Activated CD4-positive, alpha-beta T cell treated with anti-CD3 and anti-CD28 coated beads, Interleukin-2, amount 50 U/mL, for 1 hour (primary cell): Measurements from ENCODE around the gene PLEKHS1.
"Not testable (repeated sequence)": the region's sequence is repeated elsewhere in the genome, so short reads cannot be mapped to it uniquely, and the experiment has no call there.

Source experiments
- DNase-seq: peaks from one replicate; pipeline ENCODE4 v3.0.0-alpha.2; 2020

Gene PLEKHS1

DNA sequence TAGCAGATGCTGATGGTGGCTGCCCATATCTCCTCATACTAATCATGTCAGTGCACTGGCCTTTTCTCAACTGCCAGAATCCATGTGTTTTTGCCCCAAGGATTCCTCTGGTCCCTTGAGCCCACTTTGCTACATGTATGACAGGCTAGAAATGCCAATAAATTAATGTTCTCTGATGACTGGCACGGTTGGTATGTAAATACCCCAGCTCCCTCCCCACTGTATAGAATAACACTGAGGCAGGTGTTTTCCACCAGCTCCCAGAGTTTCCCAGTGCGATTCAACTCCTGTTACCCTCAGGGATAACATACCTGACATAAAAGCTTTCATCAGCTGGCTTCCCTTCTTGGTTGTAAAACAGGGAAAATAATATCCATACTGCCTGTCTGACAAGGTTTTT is 9.0 kb upstream of the PLEKHS1 start:
- no peak for DNase-seq

DNA sequence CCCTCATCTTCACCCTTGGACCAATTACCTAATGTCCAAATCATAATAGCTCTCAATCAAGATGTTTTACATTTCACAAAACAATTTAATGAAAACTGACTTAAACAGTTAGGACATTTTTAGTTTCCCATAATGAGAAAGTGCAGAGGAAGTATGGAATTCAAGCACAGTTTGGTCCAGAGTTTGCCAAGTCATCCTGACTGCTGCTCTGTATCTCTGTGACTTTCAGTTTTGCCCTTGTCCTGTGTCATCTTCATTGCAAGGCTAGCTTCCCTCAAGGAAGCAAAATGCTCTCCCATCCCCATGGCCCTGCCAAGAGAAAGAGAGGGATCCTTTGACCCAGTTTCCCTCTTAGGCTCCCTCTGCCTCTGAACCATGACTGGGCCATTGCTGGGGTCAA is 7.9 kb upstream of the PLEKHS1 start:
- DNase-seq, result no peak

DNA sequence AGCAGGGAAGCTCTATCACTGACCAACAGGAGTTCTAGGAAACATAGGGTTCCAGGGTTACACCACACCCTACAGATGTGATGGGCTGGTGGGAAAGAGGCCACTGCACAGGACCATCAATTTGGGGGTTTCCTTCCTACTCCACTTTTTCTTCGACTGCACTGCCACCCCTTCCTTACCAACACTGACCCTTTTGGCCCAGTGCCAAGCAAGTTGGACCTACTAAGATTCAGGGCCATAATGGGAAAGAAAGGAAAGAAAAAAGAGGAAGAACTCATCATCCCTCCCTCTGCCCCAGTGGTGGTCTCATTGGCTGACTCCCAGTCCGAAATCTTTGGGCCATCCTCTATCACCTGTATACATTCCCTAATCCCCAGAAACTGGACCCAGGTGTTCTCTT is 6.1 kb upstream of the PLEKHS1 start:
- no peak for DNase-seq

DNA sequence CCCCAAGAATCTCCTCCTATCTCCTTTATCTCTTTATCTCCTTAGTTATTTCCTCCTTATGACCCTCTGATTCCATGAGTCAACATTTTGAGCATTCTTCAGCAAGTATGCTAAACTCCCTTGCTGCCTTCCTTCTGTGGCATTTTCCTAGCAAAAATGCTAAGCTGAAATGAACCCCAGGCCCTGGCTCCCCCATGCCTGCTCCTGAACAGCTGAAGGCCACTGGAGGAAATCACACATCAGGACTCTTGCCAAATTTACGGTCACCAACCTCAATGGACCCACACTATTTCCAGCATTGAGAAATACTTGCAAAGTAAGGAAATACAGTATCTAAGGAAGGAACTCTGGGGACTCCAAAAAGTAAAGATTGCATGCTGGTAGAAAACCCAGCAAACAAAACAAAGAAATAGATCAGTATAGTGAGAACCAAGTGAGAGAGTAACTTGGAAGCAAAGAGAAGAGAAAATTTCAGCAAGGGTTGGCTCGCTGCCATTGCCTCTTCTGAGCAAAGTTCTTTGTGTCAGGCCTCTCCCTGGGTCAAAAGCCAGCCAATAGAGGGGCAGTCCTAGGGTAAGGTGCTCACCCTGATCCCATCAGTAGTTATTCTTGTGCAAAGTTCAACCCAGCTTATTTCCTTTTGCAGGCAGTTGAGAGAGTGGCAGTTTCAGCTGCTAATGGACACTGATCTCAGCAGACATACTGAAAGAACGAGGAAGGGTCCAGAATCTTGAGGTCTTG is 5.1 kb upstream of the PLEKHS1 start:
- DNase-seq, result no peak

DNA sequence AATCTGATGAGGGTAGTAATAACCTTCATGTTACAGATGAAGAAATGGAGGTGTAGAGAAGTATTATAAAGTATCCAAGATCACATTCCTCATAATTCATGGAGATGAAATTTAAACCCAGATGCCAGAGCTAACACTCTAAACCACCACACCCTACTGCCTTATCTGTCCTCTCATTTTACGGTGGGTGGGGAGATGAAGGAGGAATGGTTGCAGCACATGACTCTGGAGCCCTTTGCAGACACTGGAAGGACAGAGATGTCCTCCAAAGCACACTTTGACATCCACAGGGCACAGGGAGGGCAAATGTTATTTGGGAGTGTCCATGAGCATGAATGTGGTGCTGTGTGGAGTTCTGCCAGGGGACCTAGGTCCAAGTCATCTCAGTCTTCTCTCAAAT is 1.1 kb downstream of the PLEKHS1 start:
- no peak for DNase-seq

DNA sequence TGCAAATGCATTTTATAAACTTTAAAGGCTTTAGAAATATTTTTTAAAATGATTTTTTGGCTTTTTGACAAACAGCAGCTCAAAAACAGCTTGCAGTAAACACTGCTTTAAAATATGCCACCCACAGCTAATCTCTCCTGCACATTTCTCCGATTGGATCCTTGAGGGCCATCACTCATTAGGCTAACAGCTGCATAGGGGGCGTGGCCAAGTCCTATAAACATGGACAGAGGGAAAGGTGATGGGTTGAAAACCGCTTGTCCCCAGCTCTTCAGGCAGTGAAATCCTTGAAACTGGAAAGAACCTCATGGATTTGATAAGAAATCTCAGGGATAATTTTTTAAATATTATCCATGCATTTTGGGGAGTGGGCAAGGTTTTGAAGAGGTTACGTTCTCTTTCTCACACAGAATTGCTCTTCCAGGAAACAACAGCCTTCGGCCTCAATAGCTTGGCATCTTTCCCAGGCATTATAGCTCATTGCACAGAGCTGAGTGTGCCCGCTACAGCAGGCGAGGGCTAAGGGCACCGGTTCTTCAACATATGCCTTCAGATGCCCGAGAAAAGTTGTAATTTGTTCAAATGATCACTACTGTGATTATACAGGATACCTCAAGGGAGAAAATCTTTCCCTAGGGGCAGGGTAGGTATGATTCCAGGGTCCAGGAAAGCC is 1.7 kb downstream of the PLEKHS1 start:
- no peak for DNase-seq

DNA sequence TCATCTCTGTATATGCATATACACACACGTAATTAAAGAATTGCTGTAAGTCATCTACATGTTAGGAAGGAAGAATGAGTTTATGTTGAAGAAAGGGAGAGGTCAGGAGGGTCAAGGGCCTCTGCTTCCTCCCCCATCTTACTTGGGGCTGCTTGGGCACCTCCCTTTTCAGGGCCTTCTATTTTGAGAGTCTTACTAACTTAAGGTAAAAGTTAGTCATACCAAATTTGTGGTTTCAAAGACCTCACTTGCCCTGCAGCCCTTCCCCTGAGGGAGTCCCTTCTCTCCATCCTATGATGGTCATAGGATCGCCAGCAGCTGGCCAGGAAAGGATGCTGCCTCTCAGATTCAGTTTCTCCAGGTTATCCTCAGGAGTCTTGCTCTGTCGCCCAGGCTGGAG is 2.6 kb downstream of the PLEKHS1 start:
- no peak for DNase-seq

DNA sequence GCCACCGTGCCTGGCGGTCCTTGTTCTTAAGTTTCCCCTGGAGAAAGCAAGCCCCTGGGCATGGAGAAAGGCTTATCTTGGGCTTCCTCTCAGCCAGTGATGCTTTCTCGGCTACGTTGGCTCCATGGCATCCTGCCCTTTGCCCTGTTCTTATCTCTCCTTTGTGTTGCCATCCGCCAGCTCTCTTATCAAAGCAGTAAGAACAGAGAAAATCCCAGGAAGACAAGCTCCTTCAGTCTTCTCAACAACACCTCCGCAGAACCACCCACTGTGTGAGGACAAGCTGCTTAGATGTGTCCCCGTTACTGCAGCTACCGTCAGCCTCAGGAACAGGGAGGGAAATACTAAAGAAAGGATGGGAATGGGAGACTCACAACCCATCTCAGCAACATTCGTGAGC is 3.3 kb downstream of the PLEKHS1 start:
- DNase-seq, result no peak

DNA sequence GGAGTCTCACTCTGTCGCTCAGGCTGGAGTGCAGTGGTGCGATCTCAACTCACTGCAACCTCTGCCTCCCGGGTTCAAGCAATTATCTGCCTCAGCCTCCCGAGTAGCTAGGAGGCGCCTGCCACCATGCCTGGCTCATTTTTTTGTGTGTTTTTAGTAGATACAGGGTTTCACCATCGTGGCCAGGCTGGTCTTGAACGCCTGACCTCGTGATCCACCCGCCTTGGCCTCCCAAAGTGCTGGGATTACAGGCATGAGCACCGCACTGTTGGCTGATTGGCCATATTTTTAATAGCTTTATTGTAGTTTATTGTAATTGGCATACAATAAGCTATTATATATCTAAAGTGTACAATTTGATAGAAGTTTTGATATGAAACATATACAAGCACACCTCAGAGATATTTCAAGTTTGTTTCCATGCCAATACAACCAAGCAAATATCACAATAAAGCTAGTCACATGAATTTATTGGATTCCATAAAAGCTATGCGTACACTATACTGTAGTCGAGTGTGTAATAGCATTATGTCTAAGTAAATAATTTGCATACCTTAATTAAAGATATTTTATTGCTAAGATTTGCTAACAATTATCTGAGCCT is 5.6 kb downstream of the PLEKHS1 start:
- DNase-seq, result no peak

DNA sequence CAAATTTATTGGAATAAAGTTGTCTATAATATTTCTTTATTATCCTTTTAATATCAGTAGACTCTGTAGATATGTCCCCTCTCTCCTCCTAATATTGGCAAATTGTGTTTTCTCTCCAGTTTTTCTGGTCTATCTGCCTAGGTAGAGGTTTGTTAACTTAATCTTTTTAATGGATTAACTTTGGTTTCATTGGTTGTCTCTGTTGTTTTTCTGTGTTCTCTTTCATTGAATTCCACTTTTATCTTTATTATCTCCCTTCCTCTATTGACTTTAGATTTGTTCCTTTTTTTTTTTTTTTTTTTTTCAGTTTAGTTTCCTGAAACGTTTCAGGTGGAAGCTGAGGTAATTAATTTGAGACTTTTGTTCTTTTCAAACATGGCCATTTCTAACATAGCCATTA is 10.6 kb downstream of the PLEKHS1 start:
- no peak for DNase-seq

DNA sequence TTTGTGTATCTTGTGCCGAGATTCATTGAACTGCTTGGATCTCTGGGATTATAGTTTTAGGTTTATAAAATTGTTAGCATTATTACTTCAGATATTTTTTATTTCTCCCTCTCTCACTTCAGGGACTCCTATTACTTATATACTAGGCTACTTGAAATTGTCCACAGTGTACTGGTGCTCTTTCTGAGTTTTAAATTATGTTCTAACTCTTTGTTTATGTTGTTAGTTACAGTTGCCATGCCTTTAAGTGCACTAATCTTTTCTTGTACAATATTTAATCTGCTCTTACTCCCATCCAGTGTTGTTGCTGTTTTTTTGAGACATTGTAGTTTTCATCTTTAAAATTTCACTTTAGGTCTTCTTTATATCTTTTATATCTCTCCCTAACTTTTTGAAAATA is 13.1 kb downstream of the PLEKHS1 start:
- DNase-seq, result no peak

DNA sequence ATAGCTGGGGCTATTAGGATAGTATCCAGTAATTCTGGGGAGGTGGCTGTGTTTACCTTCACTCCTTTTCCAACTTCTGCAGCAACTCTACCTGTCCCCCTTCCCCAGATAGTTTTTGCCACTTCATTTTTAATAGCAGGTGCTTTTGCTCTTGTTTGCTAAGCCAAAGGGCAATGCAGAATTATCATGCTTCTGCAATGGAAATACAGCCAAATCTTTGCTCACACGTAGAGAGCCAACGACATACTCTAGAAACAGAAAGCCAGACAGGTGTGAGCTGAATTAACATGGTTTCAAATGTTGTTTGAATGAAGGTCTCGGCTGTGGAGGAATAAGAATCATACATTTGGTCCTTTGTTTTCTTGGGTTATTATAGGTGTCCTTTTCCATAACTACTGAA is 14.4 kb downstream of the PLEKHS1 start:
- DNase-seq, result no peak

DNA sequence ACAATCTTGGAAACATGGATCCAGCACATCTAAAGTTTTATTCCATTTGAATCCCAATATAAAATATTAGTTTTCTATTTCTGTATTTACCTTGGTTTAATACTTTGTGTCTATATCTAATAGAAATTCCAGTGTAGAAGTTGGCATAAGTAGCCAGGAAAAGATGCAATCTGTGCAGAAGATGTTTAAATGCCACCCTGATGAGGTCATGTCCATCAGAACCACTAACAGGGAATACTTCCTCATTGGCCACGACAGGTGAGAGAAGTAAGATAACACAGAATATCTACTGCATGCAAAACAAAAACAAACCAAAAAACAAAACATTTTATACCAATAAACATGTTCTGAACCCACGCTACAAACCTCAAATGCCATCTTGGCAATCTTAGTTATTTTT is 15.7 kb downstream of the PLEKHS1 start:
- DNase-seq, result no peak

DNA sequence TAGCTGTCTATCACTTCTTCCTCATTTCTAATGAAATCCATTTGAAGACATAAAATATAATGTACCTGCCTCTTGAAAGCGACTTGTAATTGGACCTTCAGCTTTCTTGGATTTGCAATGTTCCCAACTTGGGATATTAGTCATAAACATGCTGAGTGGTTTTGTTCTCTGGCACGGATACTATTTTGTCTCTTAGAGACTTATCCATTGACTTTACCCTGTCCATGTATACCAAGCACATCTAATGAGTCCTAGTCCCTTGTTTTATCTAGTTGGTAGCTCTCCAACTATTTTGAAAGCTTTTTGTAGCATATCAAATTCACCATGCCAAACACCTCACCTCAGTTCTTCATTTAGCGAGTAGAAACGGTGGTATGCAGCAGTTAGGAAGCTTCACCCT is 18.9 kb downstream of the PLEKHS1 start:
- no peak for DNase-seq

DNA sequence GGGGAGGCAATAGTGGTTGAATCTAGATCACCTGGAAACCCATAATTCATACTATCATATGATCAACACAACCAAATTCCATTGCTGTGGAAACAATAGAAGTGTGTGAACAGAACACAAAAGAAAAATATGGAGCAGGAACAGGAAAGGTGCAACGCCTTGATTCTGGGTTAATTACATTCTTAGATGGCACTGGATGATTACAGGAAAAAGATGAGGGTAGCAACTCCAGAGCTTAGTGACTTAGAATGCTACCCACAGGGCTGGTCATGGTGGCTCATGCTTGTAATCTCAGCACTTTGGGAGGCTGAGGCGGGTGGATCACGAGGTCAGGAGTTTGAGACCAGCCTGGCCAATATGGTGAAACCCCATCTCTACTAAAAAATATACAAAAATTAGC is 19.6 kb downstream of the PLEKHS1 start:
- not testable (repeated sequence) for DNase-seq

DNA sequence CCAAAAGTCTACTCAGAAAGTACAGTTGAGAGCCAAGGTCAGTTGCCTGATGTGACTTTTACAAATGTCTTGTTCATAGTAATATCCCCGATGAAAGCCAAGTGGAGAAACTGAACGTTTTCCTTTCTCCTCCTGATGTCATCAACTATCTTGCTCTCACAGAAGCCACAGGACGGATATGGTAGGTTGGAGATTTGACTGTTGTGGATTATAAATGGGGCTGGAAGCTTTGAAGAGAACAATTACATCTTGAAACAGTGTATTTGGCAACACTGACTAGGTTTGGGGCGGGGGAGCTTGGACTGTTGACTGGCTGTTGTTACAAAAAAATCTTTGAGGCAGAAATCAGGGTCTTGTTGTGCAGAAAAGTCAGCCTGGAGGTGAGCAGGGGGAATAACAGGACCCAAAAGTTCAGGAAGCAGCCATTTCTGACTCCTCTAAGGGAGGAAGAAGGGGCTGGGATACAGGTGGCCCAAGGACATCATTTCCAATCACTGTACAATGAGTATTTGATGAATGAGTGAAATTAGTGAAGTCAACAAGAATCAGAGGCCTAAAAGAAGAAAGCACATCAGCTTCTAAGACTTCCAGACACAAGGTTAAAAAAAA is 24.3 kb downstream of the PLEKHS1 start:
- DNase-seq, result no peak

DNA sequence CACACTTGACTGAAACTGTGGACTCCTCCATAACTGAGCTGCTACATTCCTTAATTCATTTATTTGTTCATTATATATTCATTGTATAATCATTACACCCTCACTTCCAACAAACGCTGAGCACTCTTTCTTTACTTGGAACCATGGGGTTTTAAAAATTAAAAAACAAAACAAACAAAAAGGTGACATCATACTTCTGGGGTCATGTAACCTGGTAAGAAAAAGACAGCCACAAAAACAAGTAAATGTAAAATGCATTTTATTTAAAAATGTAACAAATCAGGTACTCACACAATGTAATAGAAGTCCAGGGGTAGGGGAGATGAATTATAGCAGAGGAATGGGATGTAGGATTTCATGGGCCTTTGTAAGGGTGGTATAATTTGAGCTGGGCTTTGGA is 25.1 kb downstream of the PLEKHS1 start:
- no peak for DNase-seq

DNA sequence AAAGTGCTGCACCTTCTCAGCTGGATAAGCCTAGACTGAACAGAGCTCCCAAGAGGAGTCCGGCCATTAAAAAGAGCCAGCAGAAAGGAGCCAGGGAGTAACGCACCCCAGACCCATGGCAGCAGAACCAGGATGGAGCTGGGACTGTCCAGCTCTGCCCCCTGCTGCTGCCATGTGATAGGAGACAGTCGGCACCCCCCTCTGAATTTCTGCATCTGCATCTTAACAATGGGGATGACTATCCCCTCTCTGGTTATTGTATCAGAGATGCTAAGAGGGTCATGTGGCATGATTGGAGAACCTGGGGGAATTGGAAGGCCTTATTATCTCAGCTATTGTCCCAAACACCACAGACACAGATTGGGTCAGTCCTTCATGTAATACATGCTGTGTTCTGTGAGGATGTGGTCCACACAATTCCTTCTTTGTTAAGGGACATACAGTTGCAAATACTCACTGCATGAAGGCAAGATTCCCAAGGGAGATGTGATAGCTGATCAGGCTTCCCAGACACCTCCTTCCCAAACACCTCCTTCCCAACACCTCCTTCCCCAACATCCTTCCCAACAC is 29.3 kb downstream of the PLEKHS1 start:
- no peak for DNase-seq

DNA sequence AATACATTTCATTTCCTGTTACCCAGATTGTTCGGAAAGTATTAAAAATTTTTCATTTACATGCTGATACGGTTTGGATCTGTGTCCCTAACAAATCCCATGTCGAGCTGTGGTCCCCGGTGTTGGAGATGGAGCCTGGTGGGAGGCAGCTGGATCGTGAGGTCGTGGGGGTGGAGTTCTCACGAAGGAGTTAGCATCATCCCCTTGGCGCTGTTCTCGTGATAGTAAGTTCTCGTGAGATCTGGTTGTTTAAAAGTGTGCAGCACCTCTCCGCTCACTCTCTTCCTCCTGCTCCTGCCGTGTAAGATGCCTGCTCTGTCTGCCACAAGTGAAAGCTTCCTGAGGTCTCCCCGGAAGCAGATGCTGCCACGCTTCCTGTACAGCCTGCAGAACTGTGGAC is 30.9 kb downstream of the PLEKHS1 start:
- no peak for DNase-seq

DNA sequence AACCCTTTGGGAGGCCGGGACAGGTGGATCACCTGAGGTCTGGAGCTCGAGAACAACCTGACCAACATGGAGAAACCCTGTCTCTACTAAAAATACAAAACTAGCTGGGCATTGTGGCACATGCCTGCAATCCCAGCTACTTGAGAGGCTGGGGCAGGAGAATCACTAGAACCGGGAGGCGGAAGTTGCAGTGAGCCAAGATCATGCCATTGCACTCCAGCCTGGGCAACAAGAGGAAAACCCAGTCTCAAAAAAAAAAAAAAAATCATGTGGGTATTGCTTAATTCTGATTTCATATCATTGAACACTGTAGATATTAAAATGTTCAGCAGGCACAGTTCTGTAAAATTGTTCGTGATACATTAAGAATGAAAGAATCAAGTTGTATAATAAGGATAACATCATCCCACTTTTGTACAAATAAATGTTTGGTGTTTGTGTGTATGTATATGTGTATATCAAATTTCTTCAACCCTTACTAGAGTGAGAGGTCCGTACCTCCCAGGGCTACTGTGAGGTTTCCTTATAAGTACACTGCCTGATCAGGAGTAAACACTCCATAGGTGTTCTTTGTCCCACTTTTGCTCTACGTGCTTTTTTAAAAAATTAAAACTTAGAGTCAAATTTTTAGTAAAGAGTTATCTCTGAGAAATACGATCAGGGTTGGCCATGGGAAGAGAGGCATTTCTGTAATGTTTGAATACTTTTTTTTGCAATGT is 31.7 kb downstream of the PLEKHS1 start:
- DNase-seq, result no peak

DNA sequence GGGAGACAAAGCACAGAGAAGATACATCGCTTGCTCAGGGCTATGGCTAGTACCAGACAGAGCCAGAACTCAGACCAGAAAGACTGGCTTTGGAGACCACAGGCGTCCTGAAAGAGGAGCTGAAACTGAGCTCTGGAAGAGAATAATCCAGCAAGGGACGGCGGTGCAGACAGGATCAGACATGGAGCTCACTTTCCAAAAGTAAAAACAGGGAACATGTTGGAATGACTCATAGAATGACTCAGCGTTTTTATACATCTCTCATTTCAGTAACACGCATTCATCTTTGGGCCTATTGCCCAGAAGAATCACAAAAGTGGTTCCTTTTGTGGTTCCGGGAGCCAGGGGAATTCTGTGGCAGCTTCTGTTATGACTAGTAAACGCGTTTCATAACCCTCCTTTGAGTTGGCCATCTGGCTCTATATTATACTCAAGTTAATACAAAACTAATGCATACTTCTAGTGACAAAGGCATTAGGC is 37.2 kb downstream of the PLEKHS1 start:
- no peak for DNase-seq

DNA sequence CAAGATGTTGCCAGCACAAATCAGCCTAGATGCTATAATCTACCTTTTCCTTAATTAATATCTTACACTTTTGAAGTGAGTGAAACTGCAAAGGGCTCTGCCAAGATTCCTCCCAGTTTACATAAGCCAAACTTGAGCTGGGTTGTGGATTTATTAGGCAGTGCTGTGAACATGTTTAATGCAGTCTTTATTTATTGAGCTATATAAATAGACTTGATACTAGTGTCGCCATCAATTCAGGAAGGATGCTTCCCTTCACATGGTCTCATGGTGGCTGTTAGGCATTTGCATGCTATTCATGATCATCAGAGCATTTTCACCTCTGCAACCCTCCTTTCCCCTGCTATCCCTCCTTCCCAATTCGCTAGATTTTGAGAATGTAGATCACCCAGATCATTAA is 40.2 kb downstream of the PLEKHS1 start:
- no peak for DNase-seq

DNA sequence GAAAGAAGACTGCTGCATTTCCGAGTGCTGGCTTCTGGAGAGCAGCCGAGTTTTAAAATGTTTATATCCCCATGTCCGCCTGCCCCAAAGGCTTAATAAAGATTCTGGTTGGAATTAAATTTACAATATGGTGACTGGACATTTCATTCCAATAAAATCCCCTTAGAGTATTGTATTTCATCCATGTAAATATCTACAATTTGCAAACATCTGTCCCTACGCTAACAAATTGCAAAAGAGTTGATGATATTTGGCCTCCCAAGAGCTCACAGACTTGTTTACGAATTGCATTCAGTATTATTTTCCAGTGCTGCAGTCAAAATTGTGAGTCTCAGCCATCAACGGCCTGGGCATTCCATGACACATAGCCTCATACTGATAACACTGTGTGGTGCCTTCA is 50.1 kb downstream of the PLEKHS1 start:
- no peak for DNase-seq
